GM18520 (cell line): Measurements from ENCODE around the gene EVL.

Experiments used
- ATAC-seq: cut with Tn5 transposase; IDR thresholded peaks from one replicate; pipeline ENCODE4 v1.9.1; 2021; ENCODE audit not compliant: unreplicated experiment

Gene EVL

DNA sequence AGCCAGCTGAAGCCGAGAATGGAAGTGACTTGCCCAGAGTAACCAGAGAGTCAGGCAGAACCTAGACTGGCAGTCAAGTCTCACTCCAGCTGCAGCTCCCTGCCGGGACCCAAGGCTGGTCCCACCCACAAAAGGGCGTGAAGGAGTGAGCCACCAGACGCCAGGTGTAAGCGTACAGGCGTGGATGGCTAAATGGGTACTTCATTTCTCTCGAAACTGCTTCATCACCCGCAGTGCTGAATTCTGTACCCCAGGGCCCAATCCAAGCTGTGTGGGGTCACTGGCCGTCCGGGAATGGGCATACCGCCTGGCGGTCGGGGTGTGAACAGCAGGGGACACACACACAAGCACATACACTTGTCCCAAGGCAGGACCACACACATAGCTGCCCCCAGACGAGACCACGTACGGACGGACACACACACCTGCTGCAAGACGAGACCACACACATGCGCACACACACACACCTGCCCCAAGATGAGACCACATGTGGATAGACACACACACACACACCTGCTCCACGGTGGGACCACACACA, 59.4 kb downstream of the EVL start:
- ATAC-seq: no peak

DNA sequence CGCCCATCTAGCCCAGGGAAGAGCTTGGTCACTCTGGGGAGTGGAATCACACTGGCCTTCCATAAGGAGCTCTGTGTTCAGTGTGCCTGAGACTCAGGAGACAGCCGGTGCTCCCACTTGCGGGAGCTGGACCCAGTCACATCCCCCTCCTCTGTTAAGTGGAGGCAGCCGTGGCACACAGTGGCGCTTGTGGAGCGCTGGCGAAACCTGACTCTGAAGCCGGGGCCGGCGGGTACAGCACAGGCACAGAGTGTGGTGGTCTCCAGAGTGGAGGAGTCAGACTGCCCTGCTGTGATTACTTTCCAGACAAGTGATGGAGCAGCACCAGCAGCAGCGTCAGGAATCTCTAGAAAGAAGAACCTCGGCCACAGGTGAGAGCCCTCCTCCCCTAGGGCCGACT, 61.2 kb downstream of the EVL start:
- ATAC-seq: no peak

DNA sequence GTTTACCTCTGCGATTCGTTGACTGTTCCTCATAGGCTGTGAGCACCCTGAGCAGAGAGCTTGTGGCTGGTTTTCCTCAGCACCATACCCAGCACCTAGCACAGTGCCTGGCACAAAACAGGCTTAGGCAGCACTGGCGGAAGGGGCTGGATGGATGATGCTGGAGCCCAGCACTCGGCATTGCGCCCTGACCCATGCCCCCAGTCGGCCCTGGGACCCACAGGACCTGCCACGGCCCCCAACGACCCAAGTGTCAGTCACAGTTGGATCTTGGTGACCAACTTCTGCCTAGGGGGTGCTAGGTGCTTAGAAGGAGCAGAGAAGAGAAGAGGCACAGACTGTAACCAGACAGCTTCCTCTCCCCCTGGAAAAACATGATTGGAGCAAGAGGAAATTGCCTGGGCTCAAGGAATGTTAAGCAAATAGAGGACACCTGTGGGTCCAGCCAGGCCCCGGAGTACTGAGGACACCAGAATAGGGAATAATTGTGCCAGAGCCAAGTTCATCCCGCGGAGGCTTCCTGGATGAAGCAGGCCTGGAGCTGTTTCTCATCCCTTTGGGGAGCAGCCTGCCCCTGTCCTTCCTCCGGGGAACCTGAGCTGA, 62.7 kb downstream of the EVL start:
- ATAC-seq: no peak

DNA sequence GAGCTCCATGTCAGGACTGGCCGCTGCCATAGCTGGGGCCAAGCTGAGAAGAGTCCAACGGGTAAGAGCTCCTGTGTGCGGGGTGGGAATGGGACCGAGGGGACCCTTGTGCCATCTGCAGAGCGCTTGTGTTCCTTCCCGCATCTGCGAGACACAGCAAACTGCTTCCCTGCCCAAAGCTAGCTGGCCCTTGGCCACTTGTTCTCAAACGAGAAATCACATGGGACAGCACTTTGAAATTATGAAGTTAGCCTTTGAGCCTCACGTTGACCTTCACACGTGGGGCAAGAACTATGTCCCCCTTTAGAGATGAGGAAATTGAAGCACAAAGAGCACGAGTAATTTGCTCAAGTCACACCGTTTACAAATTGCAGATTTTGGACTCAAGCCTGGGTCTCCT, 63.5 kb downstream of the EVL start:
- ATAC-seq: no peak

DNA sequence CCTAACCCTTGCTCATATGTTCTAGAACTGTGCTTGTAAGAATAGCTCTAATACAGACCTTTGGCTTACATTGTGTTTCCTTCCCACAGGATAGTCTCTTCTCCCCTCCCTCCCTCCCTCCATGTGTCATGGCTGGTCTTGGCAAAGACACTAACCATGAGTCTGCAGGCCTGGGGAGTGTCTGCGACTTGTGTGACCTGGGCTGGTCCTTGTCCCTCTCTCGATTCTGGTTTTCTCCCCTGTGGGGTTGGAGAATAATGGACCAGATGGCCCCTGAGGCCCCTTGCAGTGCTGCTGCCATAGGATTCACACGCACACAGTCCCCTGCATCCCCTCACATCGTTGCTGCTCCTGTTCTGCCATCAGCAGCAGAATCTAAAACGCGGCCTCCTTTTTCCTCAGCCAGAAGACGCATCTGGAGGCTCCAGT, 64.0 kb downstream of the EVL start:
- no peak for ATAC-seq

DNA sequence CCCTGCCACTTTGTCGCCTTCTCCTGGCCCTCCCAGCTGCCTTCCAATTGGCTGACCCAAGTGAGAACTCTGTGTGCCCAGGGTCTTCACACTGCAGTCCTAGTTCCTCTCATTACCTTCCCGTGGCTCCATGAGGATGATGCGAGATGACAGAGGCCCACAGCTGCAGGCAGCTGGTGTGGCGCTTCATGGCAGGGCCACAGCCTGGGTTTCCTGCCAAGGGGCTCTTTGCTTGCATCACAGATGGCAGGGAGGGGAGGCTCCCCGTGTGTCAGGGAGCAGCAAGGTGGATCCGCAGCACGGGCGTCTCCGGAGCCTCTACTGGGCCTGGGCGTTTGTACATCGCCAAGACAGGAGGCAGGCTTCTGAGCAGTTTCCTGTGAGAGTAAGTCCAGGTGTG, 65.3 kb downstream of the EVL start:
- ATAC-seq: no peak

DNA sequence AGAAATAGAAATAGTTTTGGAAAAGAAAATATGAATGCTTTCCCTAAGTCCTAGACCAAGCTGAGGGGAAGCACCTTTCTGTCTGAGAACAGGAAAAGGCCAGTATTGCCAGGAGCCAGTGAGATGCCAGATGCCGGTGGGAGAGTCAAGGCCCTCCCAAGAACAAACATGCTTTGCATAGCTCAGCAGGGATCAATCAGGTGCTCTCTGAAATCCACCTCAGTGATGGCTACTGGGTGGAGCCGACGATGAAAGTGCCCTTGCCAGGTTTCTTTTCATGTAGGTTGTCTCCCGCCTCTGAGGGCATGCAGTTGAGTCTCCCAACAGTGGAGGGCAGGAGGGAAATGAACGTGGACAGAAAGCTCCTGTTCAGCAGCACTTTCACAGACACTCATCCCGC, 66.0 kb downstream of the EVL start:
- ATAC-seq: no peak

DNA sequence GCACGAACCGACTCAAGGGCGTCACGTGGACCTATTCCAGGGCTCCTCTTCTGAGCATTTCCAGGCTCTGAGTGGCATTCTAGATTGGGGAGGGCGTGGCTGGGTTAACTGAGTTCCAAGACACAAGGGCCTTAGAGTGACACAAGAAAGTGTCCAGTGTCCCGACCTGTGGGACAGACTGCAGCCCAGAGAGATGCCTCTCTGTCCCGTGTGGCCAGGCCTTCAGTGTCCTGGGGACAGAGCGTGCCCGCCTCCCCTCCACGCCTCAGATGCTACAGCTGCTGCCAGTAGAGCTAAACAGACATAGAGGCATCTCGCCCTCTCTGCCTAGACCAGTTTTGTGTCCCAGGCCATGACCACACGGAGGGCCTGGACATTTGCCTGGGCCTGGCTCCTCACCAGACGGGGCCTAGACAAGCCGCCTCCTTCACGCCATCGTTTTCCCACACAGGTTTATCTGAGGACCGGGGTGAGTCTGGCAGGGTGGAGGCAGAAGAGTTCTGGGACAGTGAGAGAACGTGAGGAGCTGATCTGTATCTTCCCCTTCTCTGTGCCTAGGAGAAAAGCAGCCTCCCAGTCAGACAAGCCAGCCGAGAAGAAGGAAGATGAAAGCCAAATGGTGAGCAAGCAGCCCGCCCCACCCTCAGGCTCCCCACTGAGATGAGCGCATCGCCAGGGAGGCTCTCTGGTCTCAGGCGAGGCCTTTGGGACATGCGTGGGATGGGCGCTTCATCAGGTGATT, 67.1 kb downstream of the EVL start:
- ATAC-seq: no peak

DNA sequence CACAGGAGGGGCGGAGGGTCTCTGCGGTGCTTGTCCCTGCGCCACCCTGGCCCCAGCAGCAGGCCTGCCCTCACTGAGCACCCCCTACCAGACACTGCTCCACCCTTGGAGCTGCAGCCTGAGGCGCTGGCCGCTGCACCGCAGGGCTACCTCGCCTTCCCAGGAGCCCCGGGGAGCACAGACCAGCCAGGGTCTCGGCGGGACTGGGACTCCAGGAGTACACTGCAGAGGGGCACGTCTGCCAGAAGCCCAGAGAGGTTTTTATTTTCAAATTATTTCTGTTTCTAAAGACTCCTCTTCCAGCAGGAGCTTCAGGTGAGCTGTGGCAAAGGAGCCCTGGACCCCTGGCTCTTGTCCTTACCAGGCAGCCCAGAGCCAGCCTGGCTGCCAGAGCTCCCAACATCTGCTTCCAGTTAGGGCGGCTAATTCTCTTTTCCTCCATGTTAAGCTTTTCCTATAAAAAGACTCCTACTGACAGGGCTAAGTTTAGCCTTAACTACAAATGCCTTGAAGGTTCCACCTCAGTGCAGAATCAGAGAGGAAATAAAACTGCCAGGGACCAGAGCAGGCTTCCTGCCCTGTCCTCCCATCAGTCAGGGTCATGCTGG, 67.8 kb downstream of the EVL start:
- ATAC-seq: no peak

DNA sequence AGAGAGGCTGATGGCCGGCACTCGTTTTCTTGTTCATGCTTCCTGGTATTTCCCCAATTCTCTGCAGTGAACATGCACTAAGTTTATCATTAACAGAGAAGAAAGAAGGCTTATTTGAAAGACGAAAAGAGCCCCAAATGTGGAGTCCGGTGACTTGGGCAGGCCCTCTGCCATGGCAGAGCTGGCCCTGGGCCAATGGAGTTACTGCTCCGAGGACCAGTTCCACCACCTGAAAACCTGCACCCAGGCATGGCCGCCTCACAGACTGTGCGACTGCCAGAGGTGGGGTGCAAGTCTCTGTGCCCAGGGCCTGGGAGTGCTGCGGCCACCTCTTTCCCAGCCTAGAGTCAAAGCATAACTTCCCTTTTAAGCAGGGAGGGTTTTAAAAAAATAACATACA, 69.4 kb downstream of the EVL start:
- ATAC-seq: no peak

DNA sequence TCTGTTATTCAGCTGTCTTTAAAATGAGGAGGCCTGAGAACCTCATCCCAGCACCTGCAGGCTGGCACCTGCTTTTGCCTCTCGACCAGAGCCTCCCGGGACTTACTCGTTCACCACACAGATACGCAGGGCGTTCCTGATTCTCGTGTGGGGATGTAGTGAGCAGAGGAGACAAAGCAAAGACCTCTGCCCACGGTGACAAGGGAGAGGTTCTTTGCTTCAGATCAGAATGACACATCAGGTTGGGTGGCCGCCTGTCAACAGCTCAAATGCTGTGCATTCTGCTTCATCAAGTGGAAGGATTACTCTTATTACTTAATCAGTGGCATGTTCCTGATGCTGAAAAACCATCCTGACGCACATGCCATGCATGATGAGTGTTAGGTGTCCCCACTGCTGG, 69.9 kb downstream of the EVL start:
- ATAC-seq: no peak

DNA sequence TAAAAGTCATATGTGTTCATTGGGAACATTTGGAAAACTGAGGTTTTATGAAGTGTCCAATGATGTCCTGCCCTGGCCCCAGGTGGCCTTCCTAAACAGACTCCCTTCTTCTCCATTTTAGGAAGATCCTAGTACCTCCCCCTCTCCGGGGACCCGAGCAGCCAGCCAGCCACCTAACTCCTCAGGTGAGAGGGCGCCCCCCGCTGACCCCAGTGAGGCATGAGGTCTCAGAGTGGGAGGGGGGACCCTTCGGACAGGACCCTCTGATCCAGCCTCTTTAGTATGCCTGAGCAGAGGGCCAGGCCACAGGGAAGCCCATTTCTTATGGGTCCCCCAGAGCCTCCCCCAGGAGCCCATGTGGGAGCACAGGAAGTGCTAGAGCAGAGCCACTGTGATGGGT, 70.6 kb downstream of the EVL start:
- no peak for ATAC-seq

DNA sequence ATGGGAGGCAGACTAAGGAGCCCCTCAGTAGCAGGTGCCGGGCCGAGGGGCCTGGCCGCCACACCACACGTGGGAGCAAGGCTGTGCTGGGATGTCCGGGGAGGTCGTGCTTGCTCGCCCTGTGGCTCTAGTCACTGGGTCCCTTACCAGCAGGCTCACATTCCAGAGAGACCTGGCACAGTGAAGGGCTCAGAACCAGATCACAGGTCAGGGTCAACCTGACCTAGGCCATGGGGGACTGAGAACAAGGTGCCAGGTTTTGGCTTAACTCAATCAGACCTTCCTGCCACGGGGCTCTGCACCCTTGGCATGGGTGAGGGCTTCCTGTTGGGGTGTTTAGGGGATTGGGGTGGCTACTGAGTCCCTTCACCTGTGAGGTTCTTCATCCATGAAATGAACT, 72.0 kb downstream of the EVL start:
- ATAC-seq: no peak

DNA sequence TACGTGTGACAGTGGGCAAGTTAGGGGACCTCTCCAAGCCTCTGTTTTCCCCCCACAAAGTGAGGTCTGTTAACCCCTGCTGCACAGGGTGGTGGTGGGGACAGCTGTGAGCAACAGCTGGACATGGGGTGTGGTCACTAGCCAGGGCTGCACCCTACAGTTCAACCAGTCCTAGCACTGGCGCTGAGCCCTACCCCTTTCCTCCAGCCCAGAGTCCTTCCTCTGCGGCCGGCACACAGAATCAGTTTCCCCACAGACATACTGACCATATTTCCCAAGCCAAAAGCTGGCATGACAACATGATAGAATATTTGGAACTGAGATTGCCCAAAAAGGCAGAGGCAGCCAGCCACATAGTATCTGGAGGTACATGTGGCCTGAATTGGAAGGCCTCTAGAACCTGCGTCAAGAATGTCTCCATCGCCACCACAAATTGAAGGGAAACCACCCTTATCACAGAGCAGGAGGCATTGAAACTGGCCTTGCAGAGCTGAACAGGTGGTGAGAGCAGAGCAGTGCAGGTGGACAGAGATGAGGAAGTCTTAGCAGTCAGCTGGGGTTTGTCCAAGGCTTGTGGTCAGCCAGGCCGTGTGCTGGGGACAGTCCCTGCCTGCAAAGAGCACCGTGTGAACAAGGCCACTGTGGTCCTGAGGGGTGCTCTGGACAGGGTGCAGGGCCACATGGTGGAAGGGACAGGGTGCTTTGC, 73.0 kb downstream of the EVL start:
- no peak for ATAC-seq

DNA sequence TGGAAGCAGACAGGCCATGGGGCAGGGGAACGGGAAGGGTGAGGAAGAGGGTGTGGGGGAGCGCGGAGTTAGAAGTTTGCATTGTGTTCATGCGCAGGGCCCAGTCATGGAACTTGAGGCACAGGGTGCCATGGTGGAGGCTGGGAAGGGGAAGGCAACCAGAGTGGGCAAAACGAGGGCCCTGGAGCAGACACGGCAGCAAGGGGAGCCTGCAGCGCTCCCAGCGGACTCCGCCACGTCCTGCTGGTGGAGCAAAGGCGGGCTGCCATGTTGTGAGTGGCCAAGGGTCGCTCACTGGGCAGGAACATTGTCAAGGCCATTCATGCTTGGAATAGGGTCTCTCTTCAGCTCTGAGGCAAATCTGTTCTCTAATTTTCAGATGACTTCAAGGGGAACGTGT, 73.7 kb downstream of the EVL start:
- no peak for ATAC-seq

DNA sequence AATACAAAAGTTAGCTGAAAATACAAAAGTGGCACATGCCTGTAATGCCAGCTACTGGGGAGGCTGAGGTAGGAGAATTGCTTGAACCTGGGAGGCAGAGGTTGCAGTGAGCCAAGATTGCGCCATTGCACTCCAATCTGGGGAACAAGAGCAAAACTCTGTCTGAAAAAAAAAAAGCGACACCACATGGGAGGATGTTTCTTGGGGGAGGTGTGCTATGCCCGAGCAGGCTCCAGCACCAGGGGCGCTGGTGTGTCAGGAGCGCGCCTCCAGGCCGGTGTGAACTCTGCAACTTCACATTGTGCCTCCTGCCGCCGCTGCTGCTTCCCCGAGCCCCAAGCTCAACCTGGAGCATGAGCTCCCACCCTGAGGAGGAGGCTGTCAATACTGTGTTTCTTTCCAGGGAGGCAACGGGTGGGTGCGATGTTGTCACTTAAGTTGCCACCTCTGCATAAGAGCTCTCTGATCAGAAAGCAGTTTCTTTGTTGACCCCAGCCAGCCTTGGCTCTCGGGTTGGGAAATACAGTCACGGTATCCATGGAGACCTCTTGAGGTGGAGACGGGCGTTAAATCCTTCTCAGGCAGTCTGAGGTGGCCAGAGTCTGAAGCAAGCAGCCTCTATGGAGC, 75.3 kb downstream of the EVL start:
- no peak for ATAC-seq

DNA sequence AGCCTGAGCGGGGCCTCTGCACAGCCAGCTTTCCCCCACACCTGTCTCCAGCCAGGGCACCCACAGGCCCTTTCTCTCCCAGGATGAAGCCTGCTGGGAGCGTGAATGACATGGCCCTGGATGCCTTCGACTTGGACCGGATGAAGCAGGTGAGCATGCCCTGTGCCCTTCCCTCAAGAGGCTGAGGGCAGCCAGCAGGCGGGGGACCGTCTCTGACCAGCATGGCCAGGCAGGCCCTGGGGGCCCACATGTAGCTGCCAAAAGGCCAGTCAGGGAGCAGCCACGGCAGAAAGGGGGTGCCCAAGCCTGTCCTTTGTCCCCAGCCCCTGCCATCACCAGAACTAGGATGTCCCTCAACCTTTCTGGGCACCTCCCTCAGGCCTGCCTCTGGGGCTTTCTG, 75.9 kb downstream of the EVL start:
- no peak for ATAC-seq

DNA sequence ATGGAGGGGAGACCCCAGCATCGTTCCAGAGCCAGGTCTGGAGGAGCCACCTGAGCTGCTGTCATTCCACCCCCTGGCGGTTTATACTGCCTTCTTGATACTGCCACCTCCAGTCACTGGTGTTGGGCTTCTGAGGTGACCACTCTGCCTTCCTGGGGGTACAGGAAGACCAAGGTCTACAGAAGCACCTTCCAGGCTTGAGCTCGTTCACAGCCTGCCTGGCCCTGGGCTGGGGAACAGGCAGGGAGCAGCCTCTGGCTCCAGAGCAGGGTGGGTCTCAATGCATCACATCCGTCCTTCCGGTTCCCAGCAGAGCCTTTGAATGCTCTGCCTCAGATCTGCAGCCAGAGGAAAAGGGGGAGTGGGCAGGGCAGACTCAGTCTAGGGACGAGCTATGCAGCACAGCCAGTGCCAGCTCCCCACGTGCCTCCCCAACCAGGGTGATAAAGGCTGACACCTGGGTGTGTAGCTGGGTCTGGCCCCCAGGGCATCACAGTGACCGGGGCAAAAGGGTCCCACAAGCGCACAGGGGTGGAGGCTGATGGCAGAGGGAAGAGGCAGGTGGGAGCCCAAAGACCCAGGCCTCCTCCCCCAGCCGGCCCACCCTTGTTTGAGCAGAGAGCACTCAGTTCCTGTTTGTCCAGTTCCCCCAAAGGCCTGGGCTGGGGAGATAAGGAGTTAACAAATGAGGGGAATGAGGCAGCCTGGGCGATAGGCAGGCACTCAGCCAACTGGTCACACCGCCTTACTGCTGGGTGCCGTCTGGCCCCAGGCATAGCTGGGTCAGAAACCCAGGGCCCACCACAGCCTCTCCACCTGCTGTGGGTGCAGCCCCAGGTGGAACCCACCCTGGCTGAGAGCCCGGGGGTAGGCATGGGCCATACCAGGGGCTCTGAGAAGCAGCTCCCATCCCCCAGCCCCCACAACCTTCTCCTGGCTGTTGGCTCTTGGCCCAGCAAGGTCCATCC, 77.1 kb downstream of the EVL start:
- no peak for ATAC-seq

DNA sequence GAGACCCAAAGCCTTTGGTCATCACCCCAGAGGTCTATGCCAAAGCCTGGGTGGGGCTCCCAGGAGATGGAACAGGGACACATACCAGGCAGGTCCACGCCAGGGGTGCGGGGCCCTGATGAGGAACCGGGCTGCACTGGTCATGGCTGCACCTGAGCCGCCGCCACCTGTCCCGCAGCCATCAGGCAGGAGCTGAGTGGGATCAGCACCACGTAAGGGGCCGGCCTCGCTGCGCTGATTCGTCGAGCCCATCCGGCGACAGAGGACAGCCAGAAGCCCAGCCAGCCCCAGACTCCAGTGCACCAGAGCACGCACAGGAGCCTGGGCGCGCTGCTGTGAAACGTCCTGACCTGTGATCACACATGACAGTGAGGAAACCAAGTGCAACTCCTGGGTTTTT, 78.3 kb downstream of the EVL start:
- ATAC-seq: no peak

DNA sequence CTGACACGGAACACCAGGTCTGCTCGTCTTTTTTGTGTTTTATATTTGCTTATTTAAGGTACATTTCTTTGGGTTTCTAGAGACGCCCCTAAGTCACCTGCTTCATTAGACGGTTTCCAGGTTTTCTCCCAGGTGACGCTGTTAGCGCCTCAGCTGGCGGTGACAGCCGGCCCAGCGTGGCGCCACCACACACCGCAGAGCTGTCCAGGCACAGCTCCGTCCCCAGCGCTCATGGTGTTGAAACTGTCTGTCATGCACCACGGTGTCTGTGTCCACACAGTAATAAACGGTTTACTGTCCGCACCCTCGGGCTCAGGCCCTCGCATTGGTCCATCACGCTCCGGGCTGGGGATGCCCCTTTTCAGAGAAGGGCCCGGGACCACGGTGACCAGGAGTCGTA, 78.7 kb downstream of the EVL start:
- ATAC-seq: no peak
